DOHH2 (cell line): Measurements from ENCODE around the gene STIP1.

Source experiments
- H3F3A ChIP-seq: fragments of 200-600 bp; sonication (generic), shearing (Covaris generic); 2 replicates; pipeline ENCODE4 v1.6.0; 2016; ENCODE audit warnings: antibody characterized with exemption, mild to moderate bottlenecking; ENCODE audit not compliant: control insufficient read depth, insufficient read depth
- H3K27ac ChIP-seq: fragments of 200-600 bp; sonication (generic); 2 replicates; pipeline ENCODE4 v1.5.1; 2014; ENCODE audit warnings: low read depth, mild to moderate bottlenecking, low read length, moderate library complexity
- H3K27me3 ChIP-seq: fragments of 200-600 bp; sonication (generic); 2 replicates; pipeline ENCODE4 v1.6.1; 2014; ENCODE audit warnings: mild to moderate bottlenecking, low read length, mixed read lengths; ENCODE audit not compliant: control insufficient read depth
- H3K36me3 ChIP-seq: fragments of 200-600 bp; sonication (generic); 2 replicates; pipeline ENCODE4 v1.6.1; 2014; ENCODE audit warnings: mild to moderate bottlenecking, low read length, moderate library complexity, mixed read lengths; ENCODE audit not compliant: control insufficient read depth
- H3K4me1 ChIP-seq: fragments of 200-600 bp; sonication (generic); 2 replicates; pipeline ENCODE4 v1.6.1; 2014; ENCODE audit warnings: mild to moderate bottlenecking, low read length, mixed read lengths; ENCODE audit not compliant: control insufficient read depth
- H3K4me2 ChIP-seq: fragments of 200-600 bp; sonication (generic); 2 replicates; pipeline ENCODE4 v1.6.0; 2014; ENCODE audit warnings: mild to moderate bottlenecking, low read length, moderate library complexity
- H3K4me3 ChIP-seq: fragments of 200-600 bp; sonication (generic); 2 replicates; pipeline ENCODE4 v1.5.1; 2014; ENCODE audit warnings: mild to moderate bottlenecking, low read length, mixed read lengths
- H3K79me2 ChIP-seq: fragments of 200-600 bp; sonication (generic); 2 replicates; pipeline ENCODE4 v1.6.1; 2014; ENCODE audit warnings: mild to moderate bottlenecking, low read length, mixed read lengths; ENCODE audit not compliant: control insufficient read depth
- H3K9me2 ChIP-seq: fragments of 200-600 bp; sonication (generic); replicated peaks from 2 replicates; pipeline ENCODE4 v1.6.1; 2014; ENCODE audit warnings: mild to moderate bottlenecking, low read length, mixed read lengths; ENCODE audit not compliant: control insufficient read depth
- H3K9me3 ChIP-seq: fragments of 200-600 bp; sonication (generic); 2 replicates; pipeline ENCODE4 v1.6.1; 2014; ENCODE audit warnings: antibody characterized with exemption, low read length, mixed read lengths; ENCODE audit not compliant: control insufficient read depth, insufficient read depth
- H4K20me1 ChIP-seq: fragments of 200-600 bp; sonication (generic); 2 replicates; pipeline ENCODE4 v1.6.0; 2014; ENCODE audit warnings: low read depth, mild to moderate bottlenecking, antibody characterized with exemption, low read length, moderate library complexity; ENCODE audit not compliant: control insufficient read depth, insufficient read depth
- CTCF ChIP-seq: fragments of 200-600 bp; sonication (generic); IDR thresholded peaks from one replicate; pipeline ENCODE4 v1.5.1; 2014; ENCODE audit warnings: antibody characterized with exemption, mild to moderate bottlenecking, low read depth, low read length; ENCODE audit not compliant: poor library complexity, severe bottlenecking
- EZH2phosphoT487 ChIP-seq: fragments of 200-600 bp; sonication (generic); IDR thresholded peaks from 2 replicates; pipeline ENCODE4 v1.6.1; 2017; ENCODE audit warnings: borderline replicate concordance, mild to moderate bottlenecking, antibody characterized with exemption, low read length, moderate library complexity, mixed read lengths

The STIP1 gene

GRCh38 chr11:64227405-64227956 lies 41.5 kb downstream of the STIP1 start:
- H3K79me2 ChIP-seq, result peaks cover 46% of the 10 kb centered on the region
- H3K9me2 ChIP-seq, result no peaks in the 10 kb centered on the region
- no peaks in the 10 kb centered on the region for H4K20me1 ChIP-seq
- peak overlapping the region; percentile 99 for H3K4me2 ChIP-seq
- no peaks in the 10 kb centered on the region for H3K27me3 ChIP-seq
- H3F3A ChIP-seq, result peaks cover 23% of the 10 kb centered on the region
- H3K4me1 ChIP-seq, result peaks cover 73% of the 10 kb centered on the region
- no peak for TF ChIP-seq EZH2phosphoT487
- H3K4me3 ChIP-seq, result peak overlapping the region; percentile 85
- peak overlapping the region; percentile 82 for H3K27ac ChIP-seq
- peaks cover 37% of the 10 kb centered on the region for H3K36me3 ChIP-seq
- H3K9me3 ChIP-seq, result no peaks in the 10 kb centered on the region

GRCh38 chr11:64229090-64229743 lies 43.2 kb downstream of the STIP1 start:
- peaks cover 82% of the 10 kb centered on the region for H3K4me1 ChIP-seq

GRCh38 chr11:64229744-64230170 lies 43.8 kb downstream of the STIP1 start:
- H3F3A ChIP-seq, result peaks cover 24% of the 10 kb centered on the region
- peaks cover 46% of the 10 kb centered on the region for H3K79me2 ChIP-seq
- H3K4me2 ChIP-seq, result peak overlapping the region; percentile 97
- peak overlapping the region; percentile 94 for H3K27ac ChIP-seq
- H3K9me3 ChIP-seq, result no peaks in the 10 kb centered on the region
- TF ChIP-seq EZH2phosphoT487 (no peak), CTCF (no peak)
- H3K4me3 ChIP-seq, result peak overlapping the region; percentile 89
- no peaks in the 10 kb centered on the region for H4K20me1 ChIP-seq
- H3K4me1 ChIP-seq, result peaks cover 76% of the 10 kb centered on the region
- H3K9me2 ChIP-seq, result no peaks in the 10 kb centered on the region
- H3K36me3 ChIP-seq, result peaks cover 16% of the 10 kb centered on the region
- H3K27me3 ChIP-seq, result no peaks in the 10 kb centered on the region

More at GRCh38 chr11:64229090-64229743, 43.2 kb downstream of the STIP1 start:
- peak overlapping the region; percentile 94 for H3K27ac ChIP-seq
- H3K36me3 ChIP-seq, result peaks cover 22% of the 10 kb centered on the region
- H3K4me3 ChIP-seq, result peak overlapping the region; percentile 89
- peaks cover 46% of the 10 kb centered on the region for H3K79me2 ChIP-seq
- H3K4me2 ChIP-seq, result peak overlapping the region; percentile 97
- TF ChIP-seq CTCF (no peak), EZH2phosphoT487 (no peak)
- H3K27me3 ChIP-seq, result no peaks in the 10 kb centered on the region
- peaks cover 24% of the 10 kb centered on the region for H3F3A ChIP-seq
- no peaks in the 10 kb centered on the region for H4K20me1 ChIP-seq
- no peaks in the 10 kb centered on the region for H3K9me2 ChIP-seq
- H3K9me3 ChIP-seq, result no peaks in the 10 kb centered on the region

- peaks cover 46% of the 10 kb centered on the region for H3K79me2 ChIP-seq
- H3K4me1 ChIP-seq, result peaks cover 75% of the 10 kb centered on the region
- H3K4me3 ChIP-seq, result peak within 1 kb of the TSS; percentile 89
- peak within 1 kb of the TSS; percentile 94 for H3K27ac ChIP-seq
- peaks cover 24% of the 10 kb centered on the region for H3F3A ChIP-seq
- no peaks in the 10 kb centered on the region for H3K27me3 ChIP-seq
- no peaks in the 10 kb centered on the region for H3K9me3 ChIP-seq
- H3K36me3 ChIP-seq, result peaks cover 14% of the 10 kb centered on the region
- H3K9me2 ChIP-seq, result no peaks in the 10 kb centered on the region
- no peak for TF ChIP-seq CTCF
- no peak for TF ChIP-seq EZH2phosphoT487
- peak within 1 kb of the TSS; percentile 97 for H3K4me2 ChIP-seq
- H4K20me1 ChIP-seq, result no peaks in the 10 kb centered on the region
These were observed 44.4 kb downstream of the STIP1 start, which contains the start of gene DNAJC4 for GRCh38 chr11:64230171-64230984. Gene DNAJC4 (plus strand): TSS chr11:64230548. CDS start chr11:64230855, 307 bp downstream.
